GF-D8 (cell line): ENCODE measurements around the gene SLC25A4.
"Not testable (repeated sequence)": the region's sequence is repeated elsewhere in the genome, so short reads cannot be mapped to it uniquely, and the experiment has no call there.

Experiments used
- DNase-seq: peaks from one replicate; lab custom pipeline; 2025; lab: John Stamatoyannopoulos, UW

SLC25A4 gene

DNA sequence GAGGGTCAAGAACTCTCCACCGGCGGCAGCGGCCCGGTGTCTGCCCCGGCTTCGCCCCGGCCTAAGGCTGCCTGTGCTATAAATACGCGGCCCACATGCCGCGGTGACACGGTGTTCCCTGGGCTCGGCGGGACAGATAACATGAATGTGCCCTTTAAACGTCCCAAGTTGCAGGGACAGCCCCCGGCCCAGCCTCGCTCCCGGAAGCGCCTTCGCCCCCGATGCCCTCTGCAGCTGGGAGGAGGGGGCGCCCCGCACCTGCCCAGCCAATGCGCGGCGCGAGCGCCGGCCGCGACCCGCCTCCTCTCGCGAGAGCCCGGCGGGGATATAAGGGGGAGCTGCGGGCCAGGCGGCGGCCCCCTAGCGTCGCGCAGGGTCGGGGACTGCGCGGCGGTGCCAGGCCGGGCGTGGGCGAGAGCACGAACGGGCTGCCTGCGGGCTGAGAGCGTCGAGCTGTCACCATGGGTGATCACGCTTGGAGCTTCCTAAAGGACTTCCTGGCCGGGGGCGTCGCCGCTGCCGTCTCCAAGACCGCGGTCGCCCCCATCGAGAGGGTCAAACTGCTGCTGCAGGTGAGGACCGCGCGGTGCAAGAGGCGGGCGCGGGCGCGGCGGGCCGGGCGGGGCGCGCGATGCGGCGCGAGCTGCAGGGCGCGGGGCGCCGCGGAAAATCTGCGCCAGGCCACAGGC, at the start of gene SLC25A4:
TSS of gene SLC25A4 (plus strand) at position 355 of the 689 bp plus-strand sequence. CDS start at position 462, 107 bp downstream.
- peak; percentile 58 for DNase-seq

DNA sequence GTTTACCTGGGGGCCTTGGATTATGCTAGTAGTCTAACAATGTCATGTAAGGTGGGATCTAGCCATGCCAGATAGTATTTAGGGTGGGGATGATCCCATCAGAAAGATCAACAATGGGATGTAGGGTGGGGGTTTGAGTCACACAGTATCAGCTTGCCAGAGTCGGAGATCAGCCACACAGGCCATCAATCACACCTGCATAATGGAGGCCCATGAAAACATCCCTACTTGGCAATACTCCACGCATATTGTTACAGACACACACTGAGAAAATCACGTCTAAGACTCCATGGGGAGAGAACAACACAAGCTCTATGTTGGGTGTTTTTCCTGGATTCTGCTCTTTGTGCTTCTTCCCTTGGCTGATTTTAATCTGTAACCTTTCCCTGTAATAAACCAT, 49.5 kb upstream of the SLC25A4 start:
- DNase-seq: no peak

DNA sequence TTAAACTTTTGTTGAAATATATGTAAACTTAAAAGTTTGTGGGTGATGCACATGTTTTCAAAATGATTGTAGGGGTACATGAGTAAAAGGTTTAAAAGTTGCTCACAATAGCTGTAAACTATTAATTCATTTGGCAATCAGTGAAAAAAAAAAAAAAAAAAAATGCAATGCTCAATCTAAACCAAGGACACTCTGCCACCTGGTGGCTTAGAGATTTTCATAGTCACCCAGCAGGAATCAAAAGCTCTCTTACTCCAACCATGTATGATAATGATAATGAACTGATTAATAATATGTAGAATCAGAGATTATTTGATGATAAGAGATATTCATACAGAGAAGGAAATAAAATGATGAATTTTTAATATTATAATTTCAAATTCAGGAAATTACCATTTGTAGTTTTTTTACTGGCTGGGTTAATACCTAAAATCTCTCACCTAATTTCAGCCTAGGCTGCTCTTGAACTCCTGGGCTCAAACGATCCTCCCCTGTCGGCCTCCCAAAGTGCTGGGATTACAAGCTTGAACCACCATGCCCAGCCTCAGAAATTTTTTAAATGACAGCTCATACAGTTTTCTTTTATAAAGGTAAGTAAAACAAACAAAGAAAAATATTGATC, 46.9 kb upstream of the SLC25A4 start:
- peak; percentile 8 for DNase-seq

DNA sequence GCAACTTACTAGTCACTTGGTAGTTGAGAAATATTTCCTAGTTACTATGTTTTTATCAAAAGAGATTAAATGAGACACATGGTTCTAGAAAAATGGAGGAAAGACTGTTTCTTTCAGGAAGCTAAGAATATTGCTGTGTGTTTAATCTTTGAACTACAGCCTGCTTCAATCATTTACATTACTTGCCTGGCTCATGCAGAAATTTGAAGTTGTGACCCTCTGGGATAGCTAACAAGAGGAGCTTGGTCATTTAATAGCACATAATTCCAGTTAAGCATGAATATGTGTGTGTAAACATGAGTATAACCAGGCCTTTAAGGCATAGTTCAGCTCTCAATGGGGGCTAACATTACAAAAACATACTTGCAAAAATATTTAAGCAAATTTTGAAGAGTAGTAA, 44.6 kb upstream of the SLC25A4 start:
- DNase-seq: no peak

DNA sequence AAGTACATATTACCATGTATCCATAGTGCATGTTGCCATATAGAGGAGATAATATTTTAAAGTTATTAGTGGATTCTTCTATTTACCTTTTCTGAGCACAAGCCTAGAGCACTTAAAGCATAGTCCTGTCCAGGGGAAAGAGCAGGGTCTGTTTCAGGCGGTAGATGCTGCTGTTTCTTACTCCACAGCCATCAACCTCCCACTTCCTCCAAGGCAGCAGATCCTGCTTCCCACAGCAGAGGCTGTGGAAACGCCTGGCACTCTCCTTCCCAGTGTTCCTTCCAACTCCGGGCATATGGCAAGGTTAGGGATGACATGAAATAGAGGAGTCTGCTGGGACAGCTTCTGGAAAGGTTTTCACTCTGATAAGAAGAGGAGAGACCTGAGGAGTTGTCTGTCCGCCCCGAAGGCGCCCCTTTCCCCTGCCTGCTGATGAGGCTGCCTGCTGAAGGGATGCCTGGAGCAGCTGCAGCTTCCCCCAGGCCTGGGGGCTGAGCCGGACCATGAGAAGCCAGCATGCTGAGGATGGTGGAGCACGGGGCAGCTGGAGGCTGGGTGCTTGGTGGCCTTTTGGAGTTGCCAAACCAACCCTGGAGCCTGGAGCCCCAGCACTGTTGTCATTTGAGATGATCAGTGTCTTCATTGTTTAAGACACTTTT, 43.9 kb upstream of the SLC25A4 start:
- DNase-seq: no peak

DNA sequence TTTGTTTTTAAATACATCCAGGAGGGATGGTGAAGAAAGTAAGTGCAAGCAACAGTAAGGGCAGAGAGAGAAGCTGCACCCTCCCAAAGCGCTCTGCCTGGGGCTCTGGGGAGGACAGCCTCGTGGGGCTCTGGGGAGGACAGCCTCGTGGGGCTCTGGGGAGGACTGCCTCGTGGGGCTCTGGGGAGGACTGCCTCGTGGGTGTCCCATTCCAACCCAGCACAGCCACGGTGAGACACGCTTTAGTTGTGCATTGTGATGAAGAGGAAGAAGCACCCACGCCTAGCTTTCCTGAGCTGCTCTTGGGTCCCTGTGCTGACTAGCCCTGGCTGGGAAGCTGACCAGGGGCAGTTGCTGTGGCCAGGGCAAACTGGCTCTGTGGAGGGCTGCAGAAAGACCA, 43.1 kb upstream of the SLC25A4 start:
- no peak for DNase-seq

DNA sequence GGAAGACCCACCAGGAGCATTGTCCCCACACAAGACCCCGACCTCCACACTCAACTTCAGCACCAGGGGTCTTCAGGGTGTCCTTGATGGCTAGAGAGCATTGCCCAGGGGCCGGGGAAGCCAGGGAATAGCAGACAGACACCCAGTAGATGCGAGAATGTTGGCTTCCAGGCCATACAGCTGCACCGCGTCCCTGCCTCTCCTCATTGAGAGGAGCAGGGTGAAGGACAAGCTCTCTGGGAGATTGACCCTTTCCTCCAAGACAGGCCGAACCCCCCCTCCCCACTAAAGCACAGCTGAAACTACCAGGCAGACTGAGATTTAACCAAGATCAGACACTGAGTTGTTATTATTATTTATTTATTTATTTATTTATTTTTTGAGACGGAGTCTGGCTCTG, 42.6 kb upstream of the SLC25A4 start:
- no peak for DNase-seq

DNA sequence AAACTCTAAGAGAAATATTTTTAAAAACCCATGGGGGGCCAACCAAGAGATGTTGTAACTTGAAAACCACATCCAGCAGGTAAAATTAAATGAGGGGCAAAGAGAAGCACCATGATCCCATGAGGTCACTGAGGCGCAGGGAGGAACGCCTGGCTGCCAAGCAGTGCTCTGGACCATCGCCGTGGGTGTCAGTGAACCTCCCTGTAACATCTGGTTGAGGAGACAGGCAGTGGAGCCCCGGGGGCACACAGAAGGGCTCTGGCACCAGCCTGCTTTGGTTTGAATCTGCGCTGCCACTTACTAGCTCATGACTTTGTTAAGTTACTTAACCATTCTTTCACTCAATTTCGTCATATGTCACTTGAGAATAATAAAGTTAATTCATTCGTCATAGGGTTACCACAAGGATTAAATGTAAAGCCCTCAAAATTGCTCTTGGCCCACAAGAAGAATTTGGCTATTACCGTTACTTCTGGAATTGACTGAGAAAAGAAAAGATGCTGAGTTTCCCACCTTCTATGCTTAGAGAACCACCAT, 41.6 kb upstream of the SLC25A4 start:
- no peak for DNase-seq

DNA sequence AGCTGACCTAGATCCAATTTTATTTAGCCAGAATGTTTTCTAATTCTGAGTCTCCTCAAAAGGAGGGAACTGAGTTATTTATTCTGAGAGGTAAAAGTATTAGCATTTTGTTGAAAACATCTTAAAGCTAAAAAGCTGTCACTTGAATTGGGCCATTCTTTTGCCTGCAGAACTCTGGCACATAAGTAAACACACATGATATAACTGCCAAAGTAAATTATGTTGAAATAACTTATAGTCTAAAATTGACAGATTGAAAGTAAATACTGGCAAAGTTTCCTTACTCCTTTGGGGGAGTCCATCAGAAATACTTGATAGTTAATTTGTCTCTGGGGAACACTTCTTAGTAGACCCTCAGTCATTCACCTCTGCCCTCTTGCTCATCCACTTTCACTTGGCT, 38.3 kb upstream of the SLC25A4 start:
- no peak for DNase-seq

DNA sequence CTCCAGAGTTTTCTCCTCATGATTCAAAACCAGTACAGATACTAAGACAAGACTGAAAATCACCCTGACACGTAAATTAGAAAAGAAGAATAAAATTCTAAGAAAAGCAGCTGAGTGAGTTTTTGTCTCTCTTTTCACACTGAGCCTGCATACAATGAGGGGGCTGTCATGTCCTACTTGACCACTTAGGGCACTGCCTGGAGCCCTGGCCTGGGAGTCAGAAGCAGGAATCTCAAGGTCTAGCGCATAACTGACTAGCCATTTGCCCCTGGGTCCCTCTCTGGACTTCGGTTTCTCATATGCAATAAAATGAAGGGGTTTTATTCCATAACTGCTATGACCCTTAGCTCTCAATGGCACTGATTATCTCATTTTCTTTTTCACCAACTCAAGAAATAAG, 36.7 kb upstream of the SLC25A4 start:
- no peak for DNase-seq

DNA sequence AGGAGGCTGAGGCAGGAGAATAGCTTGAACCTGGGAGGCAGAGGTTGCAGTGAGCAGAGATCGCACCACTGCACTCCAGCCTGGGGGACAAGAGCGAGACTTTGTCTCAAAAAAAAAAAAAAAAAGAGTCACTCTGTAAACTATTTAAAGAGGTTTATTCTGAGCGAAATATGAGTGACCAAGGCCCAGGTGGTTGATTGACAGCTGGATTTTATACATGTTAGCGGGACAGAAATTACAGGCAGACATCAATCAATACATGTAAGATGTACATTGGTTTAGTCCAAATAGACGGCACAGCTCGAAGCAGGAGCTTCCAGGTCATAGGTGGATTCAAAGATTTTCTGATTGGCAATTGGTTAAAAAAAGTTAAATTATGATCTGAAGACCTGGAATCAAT, 35.5 kb upstream of the SLC25A4 start:
- not testable (repeated sequence) for DNase-seq

DNA sequence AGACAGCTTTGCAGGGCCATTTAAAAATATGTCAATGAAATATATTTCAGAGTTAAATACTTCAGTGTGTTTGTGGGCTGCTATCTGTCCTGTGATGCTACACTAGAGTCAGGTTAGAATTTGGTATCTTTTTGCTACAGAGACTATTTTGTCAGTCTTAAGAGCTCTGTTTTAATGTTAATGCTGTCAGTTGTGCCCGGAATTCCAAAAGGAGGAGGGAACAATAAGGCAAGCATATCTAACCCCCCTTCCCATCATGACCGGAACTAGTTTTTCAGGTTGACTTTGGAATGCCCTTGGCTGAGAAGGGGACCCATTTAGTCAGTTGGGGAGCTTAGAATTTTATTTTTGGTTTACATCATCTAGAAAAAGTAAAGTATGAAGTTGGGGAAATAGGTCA, 34.9 kb upstream of the SLC25A4 start:
- no peak for DNase-seq

DNA sequence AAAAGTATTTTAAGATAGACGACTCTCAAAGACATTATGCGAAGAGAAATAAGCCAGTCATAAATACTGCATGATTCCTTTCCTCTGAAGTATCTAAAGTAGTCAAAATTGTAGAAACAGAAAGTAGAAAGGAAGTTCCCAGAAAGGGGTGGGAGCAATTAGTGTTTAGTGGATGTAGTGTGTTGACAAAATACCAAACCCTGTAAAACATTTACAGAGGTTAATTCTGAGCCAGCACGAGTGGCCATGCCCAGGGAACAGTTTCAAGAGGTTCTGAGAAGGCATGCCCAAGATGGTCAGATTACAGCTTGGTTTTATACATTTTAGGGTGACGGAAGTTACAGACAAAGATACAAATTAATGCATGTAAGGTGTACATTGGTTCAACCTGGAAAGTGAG, 34.4 kb upstream of the SLC25A4 start:
- no peak for DNase-seq

DNA sequence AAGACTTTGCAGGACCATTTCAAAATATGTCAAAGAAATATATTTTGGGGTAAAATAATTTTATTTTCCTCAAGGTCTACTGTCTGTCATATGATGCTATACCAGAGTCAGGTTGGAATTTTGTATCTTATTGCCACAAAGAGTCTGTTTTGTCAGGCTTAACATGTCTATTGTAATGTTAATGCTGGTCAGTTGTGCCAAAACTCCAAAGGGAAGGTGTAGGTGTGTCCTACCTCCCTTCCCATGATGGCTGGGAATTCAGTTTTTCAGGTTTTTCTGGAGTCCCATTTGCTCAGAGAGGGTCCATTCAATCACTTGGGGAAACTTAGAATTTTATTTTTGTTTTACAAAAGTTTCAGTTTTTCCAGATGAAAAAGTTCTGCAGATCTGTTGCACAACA, 33.3 kb upstream of the SLC25A4 start:
- DNase-seq: no peak

DNA sequence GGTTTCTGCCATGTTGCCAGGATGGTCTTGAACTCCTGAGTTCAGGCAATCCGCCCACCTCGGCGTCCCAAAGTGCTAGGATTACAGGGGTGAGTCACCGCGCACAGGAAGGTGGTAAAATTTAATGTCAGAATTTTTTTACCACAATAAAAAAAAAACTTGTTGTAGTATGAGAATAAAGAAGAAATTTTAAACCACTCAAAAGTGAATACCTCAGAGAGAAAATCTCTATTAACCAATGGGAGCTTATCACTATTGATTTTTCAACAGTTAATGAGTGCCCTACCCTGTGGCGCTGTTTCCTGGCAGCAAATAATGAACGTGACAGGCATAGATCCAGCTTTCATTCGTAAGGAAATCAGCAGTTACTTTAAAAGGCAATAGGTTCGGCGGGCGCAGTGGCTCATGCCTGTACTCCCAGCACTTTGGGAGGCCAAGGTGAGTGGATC, 32.7 kb upstream of the SLC25A4 start:
- no peak for DNase-seq

DNA sequence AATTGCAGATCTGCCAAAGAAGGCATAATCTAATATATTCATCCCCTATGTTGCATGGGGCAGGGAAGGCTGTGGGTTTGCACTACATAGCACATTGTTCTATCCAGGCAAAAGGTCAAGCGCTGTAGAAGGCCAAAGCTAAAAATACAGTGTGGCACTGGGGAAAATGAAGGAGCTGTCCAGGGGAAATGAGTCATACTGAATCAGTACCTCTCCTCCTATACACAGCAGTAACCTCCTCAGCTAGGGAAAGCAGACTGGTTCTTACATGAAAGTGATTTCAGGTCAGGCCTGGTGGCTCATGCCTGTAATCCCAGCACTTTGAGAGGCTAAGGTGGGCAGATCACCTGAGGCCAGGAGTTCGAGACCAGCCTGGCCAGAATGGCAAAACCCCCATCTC, 31.0 kb upstream of the SLC25A4 start:
- no peak for DNase-seq

DNA sequence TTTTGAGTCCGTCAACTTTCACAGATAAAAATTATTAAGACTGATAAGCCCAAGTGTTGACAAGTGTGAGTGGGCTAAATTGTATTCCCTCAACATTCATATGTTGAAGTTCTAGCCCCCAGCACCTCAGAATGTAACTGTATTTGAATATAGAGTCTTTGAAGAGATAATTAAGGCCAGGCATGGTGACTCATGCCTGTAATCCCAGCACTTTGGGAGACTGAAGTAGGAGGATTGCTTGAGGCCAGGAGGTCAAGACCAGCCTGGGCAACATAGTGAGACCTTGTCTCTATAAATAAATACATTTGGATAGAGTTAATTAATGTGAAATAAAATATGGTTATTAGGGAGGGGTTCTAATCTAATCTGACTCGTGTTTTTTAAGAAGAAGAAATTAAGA, 29.7 kb upstream of the SLC25A4 start:
- no peak for DNase-seq

DNA sequence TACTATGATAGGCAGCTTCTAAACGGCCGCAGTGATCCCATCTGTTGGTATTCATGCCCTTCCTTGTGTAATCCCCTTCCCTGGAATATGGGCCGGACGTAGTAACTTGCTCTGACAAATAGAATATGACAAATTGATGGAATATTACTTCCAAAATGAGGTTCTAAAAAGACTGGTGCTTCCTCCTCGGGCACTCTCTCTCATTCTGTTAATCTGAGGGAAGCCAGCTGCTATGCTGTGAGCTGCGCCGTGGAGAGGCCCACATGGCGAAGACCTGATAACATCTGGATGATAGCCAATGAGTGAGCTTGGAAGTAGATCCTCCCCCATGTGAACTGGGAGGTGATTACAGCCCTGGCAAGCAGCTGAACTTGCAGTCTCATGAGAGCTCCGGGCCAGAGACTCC, 27.2 kb upstream of the SLC25A4 start:
- DNase-seq: no peak

DNA sequence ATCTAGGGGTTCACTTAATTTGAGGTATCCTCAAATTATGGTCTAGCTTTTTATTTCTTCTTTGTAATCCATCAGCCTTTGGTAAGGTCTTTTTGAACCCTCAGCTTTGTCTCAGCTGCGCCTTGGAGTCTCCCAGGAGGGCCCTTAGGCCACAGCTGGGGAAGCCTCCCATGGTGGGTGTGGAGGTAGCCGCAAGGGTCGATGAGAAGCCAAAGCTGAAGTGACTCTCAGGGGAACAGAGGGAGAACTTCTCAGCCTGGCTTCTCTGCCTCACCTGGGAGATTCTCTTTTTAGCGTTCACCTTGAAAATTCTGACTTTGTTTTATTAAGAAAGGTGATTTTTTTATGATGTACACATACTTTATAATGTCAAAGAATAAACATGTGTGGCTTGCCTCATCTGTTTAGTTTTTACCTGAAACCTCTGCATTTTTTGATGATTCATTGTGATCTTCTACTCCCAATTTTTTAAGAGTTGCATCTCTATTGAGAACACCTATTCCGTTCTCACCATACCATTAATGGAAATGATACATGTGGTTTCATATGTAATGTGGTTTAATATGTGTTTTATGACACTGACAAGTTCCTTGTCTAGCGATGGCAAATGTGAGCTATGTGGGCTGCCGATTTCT, 25.6 kb upstream of the SLC25A4 start:
- DNase-seq: no peak

DNA sequence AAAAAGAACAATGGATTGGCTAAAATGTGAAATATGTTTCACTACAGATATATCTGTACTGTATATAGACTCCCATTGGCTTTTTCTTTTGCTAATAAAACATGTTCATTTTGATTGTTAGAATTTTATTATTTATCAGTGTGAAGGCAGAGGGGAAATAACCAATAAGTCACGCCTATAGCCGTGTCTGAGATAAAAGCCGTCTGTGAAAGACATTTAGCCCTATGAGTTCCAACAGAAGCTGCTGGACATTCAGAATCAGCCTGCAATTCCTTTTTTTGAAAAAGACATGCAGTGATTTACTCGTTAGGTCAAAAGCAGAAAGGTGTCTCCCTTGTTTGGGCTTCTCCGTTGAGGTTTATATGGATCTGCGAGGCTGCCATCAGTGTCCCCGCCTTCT, 24.2 kb upstream of the SLC25A4 start:
- no peak for DNase-seq

DNA sequence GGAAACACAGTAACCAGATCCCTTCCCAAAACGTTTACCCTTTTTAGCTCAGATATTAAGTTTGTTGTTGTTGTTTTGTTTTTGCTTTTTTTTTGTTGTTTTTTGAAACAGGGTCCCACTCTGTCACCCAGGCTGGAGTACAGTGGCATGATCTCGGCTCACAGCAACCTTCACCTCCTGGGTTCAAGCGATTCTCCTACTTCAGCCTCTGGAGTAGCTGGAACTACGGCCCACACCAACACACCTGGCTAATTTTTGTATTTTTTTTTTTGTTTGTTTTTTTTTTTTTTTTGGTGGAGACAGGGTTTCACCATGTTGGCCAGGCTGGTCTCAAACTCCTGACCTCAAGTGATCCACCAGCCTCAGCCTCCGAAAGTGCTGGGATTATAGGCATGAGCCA, 23.6 kb upstream of the SLC25A4 start:
- DNase-seq: not testable (repeated sequence)

DNA sequence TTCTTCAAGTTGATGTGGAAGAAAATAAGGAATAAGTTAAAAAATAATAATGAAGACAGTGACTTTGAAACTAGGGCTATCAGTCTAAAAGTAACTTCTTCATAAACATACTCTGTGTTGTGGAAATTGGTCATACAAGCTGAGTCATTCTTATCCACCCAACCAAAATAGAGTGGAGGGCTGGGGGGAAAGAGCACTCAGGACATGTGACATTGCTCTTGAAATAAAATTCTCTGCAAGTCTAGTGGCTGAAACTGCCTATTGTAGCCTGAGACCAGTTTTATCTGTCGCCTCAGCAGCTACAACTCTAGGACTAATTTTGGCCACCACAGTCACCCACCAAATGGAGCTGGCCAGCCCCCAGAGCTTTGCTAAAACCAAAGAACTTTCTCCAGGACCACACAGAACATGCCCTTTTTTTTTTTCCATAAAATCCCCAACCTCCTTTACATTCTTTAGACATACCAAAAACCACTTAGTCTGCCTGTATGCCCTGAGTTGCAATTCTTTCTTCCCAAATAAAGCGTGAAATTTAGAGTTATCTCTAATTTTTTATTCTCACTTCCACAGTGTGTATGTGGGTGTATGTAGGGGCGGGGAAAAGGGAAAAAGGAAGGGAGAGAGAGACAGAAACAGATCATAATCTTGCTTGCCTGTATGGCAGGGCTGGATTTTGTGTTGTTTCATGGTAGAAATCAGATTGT, 23.0 kb upstream of the SLC25A4 start:
- DNase-seq: no peak
